ENCODE data around the gene AGPAT3. TPM values are rescaled to one million over a fixed set of nuclear protein-coding genes. Genes with fewer than 3 reads are reported as not detected.

Gene AGPAT3
- total and polyA plus RNA-seq, 8 donors = 9.9 to 83.1 (median 36.7) TPM

DNA sequence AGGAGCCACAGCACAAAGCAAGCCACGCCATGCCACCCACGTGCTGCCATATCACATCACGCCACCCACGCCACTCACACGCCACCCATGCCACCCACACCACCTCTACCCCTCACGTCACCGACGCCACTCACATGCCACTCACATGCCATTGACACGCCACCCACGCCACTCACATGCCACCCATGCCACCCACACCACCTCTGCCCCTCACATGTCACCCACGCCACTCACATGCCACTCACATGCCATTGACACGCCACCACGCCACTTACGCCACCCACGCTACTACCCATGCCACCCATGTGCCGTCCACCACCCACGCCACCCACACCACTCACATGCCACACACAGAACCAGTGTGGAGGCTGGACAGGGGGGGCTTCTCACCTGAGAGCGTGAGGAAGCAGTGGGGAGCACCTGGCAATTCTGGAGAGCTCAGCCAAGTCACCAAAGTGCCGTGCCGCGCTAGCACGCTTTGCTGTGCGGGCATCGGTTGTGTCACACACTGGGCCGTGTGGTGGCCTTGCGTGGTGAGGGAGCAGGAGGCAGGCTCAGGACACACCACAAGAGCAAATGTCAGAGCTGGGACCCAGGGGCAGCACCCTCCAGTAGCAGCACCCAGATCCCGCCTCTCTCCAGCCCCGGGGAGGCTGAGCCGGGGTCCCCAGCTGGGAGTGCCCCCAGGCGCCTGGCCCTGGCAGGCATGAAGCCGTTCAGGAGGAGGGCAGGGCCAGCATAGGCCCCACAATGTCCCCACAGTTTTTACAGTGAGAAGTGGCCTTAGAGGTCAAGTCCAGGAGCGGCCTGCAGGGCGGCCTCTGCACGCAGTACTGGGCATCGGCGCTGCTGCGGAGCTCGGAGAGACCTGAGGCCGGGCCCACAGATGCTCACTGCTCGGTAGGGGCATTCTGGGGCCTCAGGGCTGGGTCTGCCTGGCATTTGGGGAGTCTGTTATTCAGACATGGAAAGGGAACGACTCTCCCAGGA, 70.0 kb downstream of the AGPAT3 start:
- 83 to 92% (median 90%) methylated on average over 33 to 41 of the region's 41 CpGs for WGBS, 5 donors
- intact Hi-C loops (cut with DNase I; ENCODE audit: low total_unique reads) = no loop called here
- TF ChIP-seq CTCF (IDR thresholded peaks at IDR 0.05) (no peak), POLR2A (IDR thresholded peaks at IDR 0.05) (no peak), EP300 (IDR thresholded peaks at IDR 0.05) (no peak), POLR2AphosphoS5 (IDR thresholded peaks at IDR 0.05) (no peak)
- Histone ChIP-seq H3K4me1 (peaks cover 30 to 52% (median 41%) of the 10 kb centered on the region in 4 donors), H3K4me3 (no peak overlapping the region), H3K27ac (peak overlapping the region; percentile 9 to 60 (median 33)), H3K9me3 (no peaks in the 10 kb centered on the region), H3K36me3 (peaks cover 0 to 13% (median 7%) of the 10 kb centered on the region in 4 donors), H3K27me3 (no peaks in the 10 kb centered on the region)
- no peak for DNase-seq

DNA sequence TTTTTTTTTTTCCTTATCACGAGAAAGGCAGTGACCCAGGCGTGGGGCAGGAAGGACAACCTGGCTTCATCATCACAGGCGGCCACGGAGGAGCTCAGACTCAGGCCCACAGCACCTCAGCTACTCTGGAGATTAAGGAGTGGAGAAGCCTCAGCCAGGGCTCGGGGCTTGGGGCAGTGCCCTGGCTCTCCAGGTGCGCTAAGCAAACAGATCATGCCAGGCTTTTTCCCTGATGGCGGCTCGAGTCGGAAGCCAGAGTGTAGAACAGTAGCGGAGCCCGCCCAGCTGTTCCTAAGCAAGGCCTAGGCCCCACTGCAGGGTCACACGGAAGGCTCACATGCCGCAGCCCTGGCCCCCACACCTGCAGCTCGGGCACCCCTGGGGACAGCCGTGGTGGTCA, 70.7 kb downstream of the AGPAT3 start:
- H3K4me3 ChIP-seq = no peak overlapping the region
- intact Hi-C loops (cut with DNase I; ENCODE audit: low total_unique reads) = no loop called here
- 32 to 65% (median 41%) methylated on average over 4 to 15 of the region's 15 CpGs for WGBS, 5 donors
- peak in 1 of 2 donors; percentile 65 for DNase-seq
- H3K9me3 ChIP-seq = no peaks in the 10 kb centered on the region
- TF ChIP-seq POLR2AphosphoS5 (IDR thresholded peaks at IDR 0.05) (no peak), POLR2A (IDR thresholded peaks at IDR 0.05) (no peak), EP300 (IDR thresholded peaks at IDR 0.05) (no peak), CTCF (IDR thresholded peaks at IDR 0.05) (no peak)
- no peaks in the 10 kb centered on the region for H3K27me3 ChIP-seq
- H3K36me3 ChIP-seq = peaks cover 0 to 15% (median 7%) of the 10 kb centered on the region in 4 donors
- peaks cover 30 to 45% (median 38%) of the 10 kb centered on the region in 4 donors for H3K4me1 ChIP-seq
- peak overlapping the region; percentile 9 to 60 (median 33) for H3K27ac ChIP-seq

GRCh38 chr21:43936247-43936967, 71.4 kb downstream of the AGPAT3 start:
- no peak for DNase-seq
- WGBS, 5 donors = 56 to 69% (median 64%) methylated on average over 25 of the region's 25 CpGs
- H3K9me3 ChIP-seq = no peaks in the 10 kb centered on the region
- no peaks in the 10 kb centered on the region for H3K27me3 ChIP-seq
- peaks cover 0 to 15% (median 7%) of the 10 kb centered on the region in 4 donors for H3K36me3 ChIP-seq
- no peak overlapping the region for H3K4me3 ChIP-seq
- H3K4me1 ChIP-seq = peaks cover 30 to 45% (median 38%) of the 10 kb centered on the region in 4 donors
- TF ChIP-seq CTCF (IDR thresholded peaks at IDR 0.05) = no peak
- no peak for TF ChIP-seq EP300 (IDR thresholded peaks at IDR 0.05)
- TF ChIP-seq POLR2AphosphoS5 (IDR thresholded peaks at IDR 0.05) = no peak
- no peak for TF ChIP-seq POLR2A (IDR thresholded peaks at IDR 0.05)
- intact Hi-C loops (cut with DNase I; ENCODE audit: low total_unique reads) = no loop called here
- H3K27ac ChIP-seq = peak overlapping the region; percentile 30 to 60 (median 35)
